Lower leg skin (tissue), 3 donors: ENCODE measurements around the gene SLK.

Source experiments
- CTCF ChIP-seq, 3 donors: fragments of 450-650 bp; IDR thresholded peaks; one replicate each; pipeline ENCODE4 v1.5.1; 2016; ENCODE audit warnings: antibody characterized with exemption in 3 of 3, mild to moderate bottlenecking in 3 of 3, moderate library complexity in 2 of 3
- POLR2A ChIP-seq, 2 donors: fragments of 450-650 bp; IDR thresholded peaks; one replicate each; pipeline ENCODE4 v1.6.1; 2016 to 2017; ENCODE audit warnings: antibody characterized with exemption in 2 of 2, mild to moderate bottlenecking in 1 of 2, moderate library complexity in 1 of 2

DNA sequence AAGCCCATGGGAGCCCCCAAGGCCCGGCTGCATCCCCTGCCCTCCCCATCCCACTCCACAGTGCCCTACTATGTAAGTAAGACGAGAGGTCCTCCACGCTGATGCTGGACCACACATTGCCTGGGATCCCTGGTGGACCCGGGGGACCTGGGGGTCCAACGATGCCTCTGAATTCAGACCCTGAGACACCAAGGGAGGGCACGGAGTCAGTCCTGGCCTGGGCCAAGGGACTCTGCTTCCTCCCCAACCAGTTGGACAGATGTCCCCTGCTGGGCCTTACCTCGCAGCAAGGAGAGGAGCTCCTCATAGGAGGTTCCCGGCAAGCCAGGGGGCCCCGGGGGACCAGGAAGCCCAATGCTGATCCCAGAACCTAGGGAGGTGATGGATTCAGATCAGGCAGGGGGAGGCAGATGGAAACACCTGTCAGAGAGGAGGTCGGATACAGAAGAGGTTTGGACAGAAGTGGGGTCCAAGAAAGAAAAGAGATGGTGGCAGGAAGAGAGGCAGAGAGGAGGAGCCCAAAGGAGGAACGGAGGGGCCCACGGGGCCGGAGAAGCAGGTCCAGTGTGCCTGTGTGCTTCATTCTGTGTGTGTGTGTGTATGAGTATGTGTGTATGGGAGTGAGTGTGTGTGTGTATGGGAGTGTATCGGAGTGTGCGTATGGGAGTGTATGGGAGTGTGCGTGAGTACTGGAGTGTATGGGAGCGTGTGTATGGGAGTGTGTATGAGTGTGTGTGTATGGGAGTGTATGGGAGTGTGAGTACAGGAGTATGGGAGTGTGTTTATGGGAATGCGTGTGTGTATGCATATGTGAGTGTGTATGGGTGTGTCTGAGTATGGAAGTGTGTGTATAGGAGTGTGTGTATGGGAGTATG lies 68.5 kb downstream of the SLK start:
- TF ChIP-seq CTCF (IDR thresholded peaks at IDR 0.05) (no peak), POLR2A (IDR thresholded peaks at IDR 0.05) (no peak)
